Right renal pelvis (tissue), 4 donors: ENCODE measurements around the gene CLC. TPM values are rescaled to one million over a fixed set of nuclear protein-coding genes. Genes with fewer than 3 reads are reported as not detected.

Experiments
- DNase-seq, 4 donors: peaks; one replicate each; pipeline ENCODE4 v3.0.0-alpha.2; 2013; ENCODE audit warnings: low read depth in 4 of 4, low spot score in 3 of 4, missing footprints in 1 of 4
- polyA plus RNA-seq, 4 donors: library from polyadenylated mRNA; unstranded; fragments of 120-200 nt; gene quantifications; one replicate each; pipeline ENCODE4 v1.2.1, GENCODE V29; 2013; ENCODE audit not compliant: insufficient read length in 4 of 4

The CLC gene
- polyA plus RNA-seq, 4 donors, result 1.2 to 4.2 (median 1.7) TPM

GRCh38 chr19:39681416-39681815, 56.4 kb downstream of the CLC start:
- DNase-seq, result no peak

Other genes starting within 250 kb of the CLC start
- gene DLL3, start 239.1 kb downstream of the CLC start, polyA plus RNA-seq, result under 1 TPM; 0.48 to 0.78 (median 0.65) TPM
- 1 to 10 TPM; 4.0 to 8.3 (median 6.2) TPM for gene SELENOV, start 222.9 kb downstream of the CLC start, polyA plus RNA-seq
- 1 to 10 TPM; 3.7 to 5.1 (median 4.3) TPM for gene EID2B, start 205.2 kb downstream of the CLC start, polyA plus RNA-seq
- gene EID2, start 197.9 kb downstream of the CLC start, polyA plus RNA-seq, result 10 to 100 TPM; 20.7 to 25.4 (median 22.6) TPM
- gene LGALS13, start 135.5 kb downstream of the CLC start, polyA plus RNA-seq, result not detected
- not detected for gene LGALS16, start 82.1 kb downstream of the CLC start, polyA plus RNA-seq
- not detected for gene LGALS14, start 33.5 kb downstream of the CLC start, polyA plus RNA-seq
- gene LEUTX, start 40.8 kb upstream of the CLC start, polyA plus RNA-seq, result not detected
- gene DYRK1B, start 96.1 kb upstream of the CLC start, polyA plus RNA-seq, result 10 to 100 TPM; 33.1 to 39.8 (median 36.8) TPM
- 100 to 1,000 TPM; 308 to 340 (median 323) TPM for gene FBL, start 108.3 kb upstream of the CLC start, polyA plus RNA-seq
- gene FCGBP, start 196.6 kb upstream of the CLC start, polyA plus RNA-seq, result 1 to 10 TPM; 5.6 to 9.5 (median 7.6) TPM
- 100 to 1,000 TPM in 1 of 4 donors, 10 to 100 TPM in 3; 86.6 to 105 (median 92.7) TPM for gene PSMC4, start 233.1 kb upstream of the CLC start, polyA plus RNA-seq